Measurements from ENCODE around the gene LY6G5B.

- TF ChIP-seq CTCF (IDR thresholded peaks at IDR 0.05), result no peak
- no peak for TF ChIP-seq POLR2A (IDR thresholded peaks at IDR 0.05)
These were observed 5.6 kb upstream of the LY6G5B start for GRCh38 chr6:31663961-31664789.

Measured in right lobe of liver (tissue), 4 donors.